ENCODE measurements around the gene ETFB.

DNA sequence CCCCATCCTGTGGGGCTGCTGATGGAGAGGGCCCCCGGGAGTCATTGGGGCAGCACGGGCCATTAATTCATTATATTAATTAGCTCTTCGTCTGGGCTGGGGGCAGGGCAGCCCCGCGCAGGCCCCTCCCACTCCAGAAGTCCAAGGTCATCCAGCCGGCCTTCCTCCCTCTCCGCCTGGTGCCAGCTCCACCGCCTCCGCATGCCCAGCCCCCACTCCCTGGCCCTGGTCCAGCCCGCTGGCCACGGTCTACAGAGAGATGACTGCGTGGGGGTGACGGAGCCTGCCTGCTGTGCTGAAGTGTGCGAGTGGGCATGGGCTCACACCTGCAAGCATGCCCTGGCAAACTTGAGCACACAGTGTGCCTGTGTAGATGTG is 45.9 kb downstream of the ETFB start:
- TF ChIP-seq, protein P1, sequence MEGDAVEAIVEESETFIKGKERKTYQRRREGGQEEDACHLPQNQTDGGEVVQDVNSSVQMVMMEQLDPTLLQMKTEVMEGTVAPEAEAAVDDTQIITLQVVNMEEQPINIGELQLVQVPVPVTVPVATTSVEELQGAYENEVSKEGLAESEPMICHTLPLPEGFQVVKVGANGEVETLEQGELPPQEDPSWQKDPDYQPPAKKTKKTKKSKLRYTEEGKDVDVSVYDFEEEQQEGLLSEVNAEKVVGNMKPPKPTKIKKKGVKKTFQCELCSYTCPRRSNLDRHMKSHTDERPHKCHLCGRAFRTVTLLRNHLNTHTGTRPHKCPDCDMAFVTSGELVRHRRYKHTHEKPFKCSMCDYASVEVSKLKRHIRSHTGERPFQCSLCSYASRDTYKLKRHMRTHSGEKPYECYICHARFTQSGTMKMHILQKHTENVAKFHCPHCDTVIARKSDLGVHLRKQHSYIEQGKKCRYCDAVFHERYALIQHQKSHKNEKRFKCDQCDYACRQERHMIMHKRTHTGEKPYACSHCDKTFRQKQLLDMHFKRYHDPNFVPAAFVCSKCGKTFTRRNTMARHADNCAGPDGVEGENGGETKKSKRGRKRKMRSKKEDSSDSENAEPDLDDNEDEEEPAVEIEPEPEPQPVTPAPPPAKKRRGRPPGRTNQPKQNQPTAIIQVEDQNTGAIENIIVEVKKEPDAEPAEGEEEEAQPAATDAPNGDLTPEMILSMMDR (IDR thresholded peaks at IDR 0.05), result no peak
- no peak for TF ChIP-seq POLR2A (IDR thresholded peaks at IDR 0.05)
